ENCODE measurements around the gene CRIP1.

The CRIP1 gene

DNA sequence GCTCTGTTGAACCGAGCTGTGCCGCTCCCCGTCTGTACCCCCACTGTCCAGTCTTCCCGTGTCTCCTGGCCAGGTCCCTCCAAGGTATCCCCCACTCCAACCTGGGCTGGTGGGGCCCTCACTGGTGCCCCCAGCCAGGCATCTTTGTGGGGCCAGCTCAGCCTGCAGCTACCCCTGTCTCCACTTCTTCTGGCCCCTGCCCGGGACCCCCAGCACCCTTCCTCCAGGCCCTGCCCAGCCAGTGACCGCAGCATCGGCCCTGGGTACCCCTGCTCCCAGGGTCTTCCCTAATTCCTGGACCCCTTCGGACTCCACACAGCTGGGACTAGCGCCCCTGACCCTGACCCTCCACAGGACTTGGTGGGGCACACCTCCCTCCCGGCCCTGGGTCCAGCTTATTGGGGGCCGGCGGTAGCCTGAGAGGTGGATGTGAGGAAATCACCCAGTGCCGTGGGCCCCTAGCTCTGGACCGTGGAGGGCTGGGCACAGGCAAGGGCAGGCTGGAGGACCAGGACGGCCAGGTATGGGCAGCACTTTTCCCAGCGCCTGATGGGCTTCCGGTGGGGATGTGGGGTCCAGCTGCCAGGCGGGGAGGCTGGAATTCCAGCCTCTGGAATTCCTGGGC is 4.1 kb upstream of the CRIP1 start:
- DNase-seq: no peak

DNA sequence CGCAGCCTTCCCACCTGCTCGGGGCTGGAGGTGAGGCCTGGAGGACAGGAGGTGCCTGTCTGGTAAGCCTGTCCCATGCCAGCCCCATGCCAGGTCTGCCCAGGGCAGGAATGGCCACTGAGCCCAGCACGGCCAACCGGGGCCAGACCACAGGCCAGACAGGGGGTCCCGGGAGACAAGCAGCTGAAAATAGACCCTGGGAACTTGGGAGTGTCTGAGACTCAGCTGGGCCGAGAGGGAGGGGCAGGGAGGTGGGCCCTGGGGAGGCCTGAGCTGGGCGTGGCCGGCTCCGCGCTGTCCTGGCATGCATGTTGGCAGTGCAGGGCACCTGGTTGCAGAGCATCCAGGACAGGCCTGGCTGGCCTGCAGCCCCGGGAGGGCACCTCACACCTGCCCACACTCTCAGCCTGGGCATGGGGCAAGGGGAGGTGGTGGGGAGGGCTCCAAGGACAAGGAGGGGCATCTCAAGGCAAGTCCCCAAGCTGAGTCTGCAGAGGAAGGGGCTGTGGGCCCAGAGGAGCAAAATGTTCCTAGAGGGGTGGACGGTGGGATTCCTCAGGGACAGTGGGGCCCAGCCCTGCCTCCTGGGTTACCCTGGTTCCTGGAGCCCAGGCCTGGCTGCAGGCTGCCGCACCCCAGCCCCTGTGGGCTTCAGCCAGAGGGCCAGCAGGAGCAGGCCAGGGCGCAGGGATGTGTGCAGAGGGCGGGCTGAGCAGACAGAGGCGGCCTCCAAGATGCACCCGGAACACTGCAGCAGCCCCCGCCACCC is 3.2 kb upstream of the CRIP1 start:
- DNase-seq: peak; percentile 17

DNA sequence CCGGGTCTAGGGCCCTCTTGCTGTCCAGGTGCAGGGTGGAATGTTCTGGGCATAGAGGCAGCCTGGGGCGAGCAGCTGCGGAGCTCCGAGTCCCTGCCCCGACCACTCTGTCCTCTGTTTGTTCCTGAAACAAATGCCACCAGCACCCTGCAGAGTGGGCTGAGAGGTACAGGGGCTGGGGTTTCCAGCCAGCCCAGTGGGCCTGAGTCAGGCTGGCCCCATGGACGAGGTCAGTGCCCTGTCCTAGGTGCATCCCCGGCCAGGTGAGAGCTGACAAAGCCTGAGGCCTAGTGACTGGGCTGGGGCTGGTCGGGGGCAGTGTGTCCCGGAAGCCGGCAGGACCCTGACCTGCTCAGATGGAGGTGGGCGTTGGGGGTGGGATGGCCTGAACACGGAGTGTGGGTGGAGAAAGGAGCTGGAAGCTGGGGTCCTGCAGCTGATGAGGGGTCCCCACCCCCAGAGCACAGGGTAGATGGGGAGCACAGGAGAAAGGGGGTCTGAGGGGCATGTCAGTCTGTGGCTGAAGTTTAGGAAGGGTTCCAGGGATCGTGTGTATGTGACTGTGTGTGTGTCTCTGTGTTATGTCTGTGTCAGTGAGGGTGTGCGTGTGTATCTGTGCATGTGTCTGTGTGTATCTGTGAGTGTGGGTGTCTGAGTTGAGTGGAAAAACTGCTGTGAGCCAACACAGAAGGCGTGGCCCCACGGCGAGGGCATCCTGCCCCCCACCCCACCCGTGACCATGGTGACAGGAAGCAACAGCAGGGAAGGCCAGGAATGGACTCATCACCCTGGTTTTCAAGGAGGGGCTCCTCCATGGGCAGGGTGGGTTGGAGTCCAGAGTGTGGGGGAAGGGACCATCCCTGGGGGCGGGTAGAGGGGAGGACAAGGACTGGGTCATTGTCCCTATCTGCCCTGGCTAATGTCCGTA is 2.4 kb upstream of the CRIP1 start:
- DNase-seq: no peak

DNA sequence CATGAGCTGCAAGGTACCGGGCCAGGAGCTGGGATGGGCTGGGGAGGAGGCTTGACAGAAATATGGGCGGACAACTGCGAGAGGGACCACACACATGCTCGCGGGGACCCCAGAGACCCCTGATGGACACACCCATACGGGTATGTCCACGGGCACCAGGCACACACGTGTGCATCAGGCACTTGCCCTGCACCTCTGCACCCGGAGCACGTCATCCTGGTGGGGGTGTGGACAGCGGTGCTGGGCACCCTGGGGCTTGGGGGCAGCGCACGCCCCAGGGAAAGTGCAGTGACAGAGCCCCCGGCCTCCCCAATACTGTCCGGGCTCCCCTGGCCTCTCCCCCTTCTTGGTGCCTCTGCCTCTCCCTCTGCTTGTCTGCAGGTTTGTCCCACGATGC is 1.7 kb upstream of the CRIP1 start:
- DNase-seq: no peak

DNA sequence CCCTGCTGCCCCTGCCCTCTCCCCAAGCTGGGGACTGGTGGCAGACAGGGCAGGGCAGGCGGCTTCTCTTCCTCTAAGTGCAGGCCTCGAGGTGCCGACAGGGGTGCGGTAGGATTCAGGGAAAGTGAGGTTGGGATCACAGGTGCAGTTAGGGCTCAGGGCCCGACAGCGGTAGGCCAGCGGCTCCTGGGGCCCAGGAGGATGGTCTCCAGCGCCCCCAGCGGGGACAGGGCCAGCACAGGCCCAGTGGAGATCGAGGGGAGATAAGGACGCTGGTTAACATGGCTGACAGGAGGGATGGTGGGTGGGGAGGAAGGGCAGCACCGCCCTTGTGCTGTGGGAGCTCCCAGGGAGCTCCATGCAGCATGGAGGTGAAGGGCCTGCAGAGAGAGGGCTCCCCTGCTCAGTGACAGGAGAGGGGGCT is 935 bp upstream of the CRIP1 start:
- DNase-seq: no peak

DNA sequence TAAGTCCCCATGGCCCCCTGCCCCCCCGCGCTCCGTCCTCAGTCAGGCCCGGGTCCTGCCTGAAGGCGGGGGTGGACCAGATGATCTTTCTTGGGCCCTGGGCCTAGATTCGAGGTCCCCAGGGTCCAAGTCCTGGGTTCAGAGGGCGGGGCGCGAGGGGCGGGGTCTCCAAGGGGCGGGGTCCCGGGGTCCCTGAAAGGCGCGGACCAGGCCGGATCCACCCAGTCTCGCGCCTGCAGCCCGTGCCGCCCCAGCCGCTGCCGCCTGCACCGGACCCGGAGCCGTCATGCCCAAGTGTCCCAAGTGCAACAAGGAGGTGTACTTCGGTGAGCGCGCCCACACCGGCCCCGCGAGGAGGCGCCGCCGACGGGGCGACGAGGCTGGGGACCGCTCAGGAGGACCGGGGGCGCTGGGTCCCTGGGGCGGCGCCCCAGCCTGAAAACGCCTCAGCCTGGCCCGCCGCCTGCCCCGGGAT is 325 bp downstream of the CRIP1 start:
- DNase-seq: no peak

DNA sequence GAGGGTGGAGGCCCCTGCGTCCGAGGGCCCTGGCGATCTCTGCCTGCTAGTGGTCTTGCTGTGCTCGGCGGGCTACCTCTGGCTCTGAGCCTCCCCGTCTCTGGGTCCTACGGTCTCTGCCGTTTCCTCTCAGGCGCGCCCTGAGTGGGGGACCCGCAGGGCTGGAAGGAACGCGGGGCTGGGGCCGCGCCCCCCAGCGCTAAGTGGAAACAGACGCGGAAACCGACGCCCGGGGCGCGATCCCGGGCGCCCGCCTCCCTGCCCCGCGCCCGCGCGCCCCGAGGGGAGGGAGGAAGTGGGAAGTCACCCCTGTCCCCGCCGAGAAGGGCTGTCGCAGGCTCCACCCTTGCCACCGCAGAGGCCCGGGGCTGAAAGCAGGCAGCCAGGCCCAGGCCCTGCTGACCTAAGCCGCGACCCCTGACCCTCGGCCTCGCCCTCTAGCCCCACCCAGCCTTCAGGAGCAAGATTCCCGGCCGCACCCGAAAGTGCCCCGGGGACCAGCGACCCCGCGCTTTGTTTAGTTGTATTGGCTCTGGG is 831 bp downstream of the CRIP1 start:
- DNase-seq: no peak

DNA sequence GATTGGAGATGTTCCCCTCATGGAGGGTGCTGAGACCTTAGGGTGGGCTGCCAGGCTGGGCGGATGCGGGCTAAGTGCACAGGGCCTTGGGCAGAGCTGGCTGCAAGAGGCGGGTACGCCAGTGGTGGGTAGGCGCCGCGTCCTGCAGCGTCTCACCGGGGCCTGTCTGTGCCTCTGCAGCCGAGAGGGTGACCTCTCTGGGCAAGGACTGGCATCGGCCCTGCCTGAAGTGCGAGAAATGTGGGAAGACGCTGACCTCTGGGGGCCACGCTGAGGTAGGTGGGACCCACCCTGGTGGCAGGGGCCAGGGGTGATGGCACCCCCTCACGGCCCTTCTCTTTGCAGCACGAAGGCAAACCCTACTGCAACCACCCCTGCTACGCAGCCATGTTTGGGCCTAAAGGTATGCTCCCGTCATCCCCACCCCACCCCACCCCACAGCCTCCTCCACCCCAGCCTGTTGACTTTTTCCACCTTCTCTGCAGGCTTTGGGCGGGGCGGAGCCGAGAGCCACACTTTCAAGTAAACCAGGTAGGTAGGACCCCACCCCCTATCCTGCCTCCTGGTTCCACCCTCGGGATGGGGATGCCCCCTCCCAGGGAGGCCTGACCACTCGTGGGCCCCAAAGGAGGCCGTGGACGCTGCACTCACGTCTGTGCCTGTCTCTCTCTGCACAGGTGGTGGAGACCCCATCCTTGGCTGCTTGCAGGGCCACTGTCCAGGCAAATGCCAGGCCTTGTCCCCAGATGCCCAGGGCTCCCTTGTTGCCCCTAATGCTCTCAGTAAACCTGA is 1.5 kb downstream of the CRIP1 start:
- no peak for DNase-seq

DNA sequence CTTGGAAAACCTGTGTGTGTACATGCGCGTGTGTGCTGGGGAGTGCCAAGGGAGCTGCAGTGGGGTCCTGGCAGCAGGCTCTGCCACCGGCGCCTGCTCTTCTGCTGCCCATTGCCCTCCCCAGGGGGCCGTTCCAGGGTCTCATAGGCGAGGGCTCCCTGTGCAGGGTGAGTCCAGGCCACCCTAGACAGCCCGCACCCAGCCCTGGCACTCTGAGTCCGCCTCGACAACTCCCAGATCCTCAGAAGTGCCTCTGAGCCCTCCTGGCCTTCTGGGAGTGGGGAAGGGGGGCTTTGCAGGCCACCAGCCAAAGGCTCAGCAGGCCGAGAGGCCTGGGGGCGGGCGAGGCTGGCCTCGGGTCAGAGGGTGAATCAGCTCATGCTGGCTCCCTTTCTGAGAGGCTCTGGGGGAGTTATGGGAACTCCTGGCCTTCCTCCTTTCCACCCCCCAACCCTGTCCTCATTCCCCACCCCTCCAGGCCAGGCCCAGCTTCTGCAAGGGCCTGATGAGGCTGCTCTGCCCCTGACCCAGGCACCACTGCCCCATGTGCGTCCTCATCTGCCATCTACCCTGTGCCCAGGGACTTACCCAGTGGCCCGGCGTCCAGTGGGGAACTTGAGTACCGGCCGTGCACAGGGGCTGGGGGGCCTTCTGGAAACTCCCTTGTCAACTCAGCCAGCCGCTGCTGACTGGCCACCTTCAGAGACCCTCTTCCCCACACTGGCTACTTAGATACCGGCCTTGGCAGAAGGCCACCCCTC is 2.3 kb downstream of the CRIP1 start:
- no peak for DNase-seq

DNA sequence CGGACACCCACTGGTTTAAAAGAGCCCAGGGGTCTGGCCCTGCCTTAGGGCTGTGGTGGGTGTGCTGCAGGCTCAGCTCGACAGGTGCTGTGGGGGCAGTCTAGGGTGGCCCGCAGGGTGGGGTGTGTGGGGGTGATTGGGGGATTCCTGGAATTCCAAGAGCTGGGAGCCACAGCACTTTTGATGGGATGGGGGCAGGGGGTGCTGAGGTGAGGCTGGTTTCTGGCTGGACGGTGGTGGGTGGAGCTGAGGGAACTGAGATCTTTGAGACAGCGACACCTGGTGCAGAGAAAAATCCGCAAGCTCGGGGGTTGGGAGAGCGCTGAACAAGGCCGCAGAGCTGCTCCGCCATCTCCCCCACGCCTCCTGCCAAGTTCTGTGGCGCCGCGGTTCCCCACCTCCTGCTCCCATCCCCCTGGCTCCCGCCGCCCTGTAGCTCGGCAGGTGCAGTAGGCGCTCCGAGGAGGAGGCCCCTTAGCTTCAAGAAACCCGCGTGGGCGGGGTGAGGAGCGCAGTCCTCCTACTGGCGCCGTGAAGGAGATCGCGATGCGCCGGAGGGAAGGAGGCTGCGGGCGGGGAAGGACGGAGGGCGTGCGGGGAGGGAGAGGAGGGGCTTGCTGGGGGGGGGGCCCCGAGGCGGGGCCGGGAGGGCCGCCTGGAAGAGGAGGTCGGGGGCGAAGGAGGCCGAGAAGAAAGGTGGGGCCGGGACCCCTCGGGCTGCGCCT is 3.0 kb downstream of the CRIP1 start:
- DNase-seq: peak; percentile 86

DNA sequence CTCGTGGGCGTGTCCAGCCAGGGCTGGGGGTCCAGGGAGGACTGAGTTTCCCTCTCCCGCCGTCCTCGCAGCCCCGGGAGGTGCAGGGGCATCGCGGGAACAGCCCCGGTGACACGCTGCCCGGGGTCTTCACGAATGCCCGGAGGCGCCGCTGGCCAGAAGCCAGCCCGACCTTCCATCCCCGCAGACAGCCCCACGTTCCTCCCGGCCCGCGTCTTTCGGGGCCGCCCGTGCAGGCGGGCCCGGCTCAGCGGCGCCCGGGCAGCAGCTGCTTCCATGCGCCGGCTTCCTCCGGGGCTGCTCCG is 3.5 kb downstream of the CRIP1 start:
- no peak for DNase-seq

DNA sequence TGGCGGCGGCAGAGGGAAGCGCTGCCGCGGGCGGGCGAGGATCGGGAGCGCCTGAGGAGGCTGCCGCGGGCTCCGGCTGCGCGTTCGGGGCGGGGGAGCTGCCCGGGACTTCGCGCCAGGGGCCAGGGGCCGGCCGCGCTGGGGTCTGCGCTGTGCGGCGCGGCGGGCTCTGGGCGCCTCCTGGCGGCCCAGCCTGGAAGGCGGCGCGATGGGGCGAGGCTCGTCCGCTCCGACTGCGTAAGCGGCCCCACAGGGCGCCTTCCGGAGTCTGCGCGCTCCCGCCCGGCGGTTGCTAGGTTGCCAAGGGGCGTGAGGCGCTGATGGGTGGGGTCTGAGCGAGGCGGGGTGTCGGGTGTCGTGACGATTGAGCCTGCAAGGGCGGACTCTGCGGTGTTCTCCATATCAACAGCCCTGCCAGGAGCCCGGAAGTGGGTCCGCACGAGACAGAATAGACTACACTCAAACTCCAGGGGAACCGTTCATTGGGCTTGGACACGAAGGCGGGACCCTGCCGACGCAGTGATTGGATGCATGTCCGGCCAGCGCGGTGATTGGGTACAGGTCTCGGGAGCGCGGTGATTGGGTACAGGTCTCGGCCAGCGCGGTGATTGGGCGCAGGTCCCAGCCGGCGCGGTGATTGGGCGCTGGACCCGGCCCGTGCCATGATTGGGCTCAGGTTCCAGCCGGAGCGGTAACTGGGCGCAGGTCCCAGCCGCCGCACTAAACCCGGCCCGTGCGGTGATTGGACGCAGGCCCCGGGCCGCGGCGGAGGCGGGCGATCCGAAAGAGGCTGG is 4.1 kb downstream of the CRIP1 start, which contains the start of gene TEDC1:
TSS of gene TEDC1 (plus strand) at position 675 of the 794 bp plus-strand sequence. CDS start 130 bp downstream, outside the sequence.
- DNase-seq: peak; percentile 99

DNA sequence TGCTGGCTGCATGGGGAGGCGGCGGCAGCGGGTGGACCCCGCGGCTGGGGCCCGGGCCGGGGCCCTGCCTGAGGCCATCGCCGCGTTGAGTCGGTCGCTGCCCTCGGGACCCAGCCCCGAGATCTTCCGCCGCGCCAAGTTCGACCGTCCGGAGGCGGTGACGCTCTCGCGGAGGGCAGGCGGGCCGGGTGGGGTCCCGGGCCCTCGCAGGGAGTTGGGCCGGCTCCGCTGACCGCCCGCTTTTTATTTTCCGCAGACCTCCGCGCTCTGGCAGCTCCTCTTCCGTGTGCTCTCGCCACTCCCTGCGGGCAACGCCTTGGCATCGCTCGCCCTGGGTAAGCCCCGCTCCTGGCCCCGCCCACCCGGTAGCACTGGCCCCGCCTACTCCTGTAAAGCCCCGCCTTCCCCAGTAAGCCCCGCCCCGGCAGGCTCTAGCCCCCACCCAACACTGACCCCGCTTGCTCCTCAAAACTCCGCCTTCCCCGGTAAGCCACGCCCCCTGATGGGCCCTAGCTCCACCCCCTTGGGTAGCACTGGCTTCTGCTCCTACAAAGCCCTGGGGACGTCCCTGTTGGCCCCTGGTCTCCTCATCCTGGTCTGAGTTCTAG is 4.8 kb downstream of the CRIP1 start:
- peak; percentile 30 for DNase-seq

DNA sequence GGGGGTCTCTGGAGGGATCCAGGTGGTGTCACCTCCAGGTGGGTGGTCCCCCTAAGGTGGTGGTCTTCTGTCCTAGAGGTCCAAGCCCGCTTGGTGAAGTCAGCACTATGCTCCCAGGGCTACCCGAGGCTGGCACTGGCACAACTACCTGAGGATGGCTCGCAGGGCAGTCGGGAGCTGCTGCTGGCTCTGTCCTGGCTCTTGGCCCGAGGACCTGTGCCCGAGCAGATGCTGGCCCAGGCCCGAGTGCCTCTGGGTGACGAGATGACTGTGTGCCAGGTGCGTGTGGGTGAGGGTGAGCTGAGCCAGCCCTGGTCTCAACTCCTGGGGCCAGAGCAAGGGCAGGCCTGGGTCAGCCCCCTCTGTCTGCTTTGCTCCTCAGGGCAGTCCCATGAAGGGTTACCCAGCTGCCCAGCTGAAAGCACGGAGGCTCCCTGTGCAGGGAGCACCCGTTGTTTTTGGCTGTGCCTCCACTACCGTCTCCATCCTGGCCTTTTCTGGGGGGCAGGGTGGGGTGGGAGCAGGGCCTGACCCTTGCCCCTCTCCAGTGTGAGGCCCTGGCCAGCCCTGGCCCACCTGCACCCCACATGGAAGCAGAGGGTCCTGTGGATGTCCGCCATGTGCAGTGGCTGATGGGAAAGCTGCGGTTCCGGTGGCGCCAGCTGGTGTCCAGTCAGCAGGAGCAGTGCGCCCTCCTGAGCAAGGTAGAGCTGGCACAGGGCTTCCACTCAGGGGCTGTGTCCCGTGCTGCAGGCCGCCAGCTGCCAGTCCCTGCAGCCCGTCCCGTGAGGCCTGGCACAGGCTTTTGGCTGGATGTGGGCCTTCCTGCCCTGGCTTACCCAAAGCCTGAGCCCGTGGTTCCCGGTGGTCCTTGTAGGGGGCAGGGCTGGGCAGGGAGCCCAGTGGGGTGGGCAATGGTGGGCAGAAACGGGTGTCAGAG is 5.6 kb downstream of the CRIP1 start:
- DNase-seq: no peak

DNA sequence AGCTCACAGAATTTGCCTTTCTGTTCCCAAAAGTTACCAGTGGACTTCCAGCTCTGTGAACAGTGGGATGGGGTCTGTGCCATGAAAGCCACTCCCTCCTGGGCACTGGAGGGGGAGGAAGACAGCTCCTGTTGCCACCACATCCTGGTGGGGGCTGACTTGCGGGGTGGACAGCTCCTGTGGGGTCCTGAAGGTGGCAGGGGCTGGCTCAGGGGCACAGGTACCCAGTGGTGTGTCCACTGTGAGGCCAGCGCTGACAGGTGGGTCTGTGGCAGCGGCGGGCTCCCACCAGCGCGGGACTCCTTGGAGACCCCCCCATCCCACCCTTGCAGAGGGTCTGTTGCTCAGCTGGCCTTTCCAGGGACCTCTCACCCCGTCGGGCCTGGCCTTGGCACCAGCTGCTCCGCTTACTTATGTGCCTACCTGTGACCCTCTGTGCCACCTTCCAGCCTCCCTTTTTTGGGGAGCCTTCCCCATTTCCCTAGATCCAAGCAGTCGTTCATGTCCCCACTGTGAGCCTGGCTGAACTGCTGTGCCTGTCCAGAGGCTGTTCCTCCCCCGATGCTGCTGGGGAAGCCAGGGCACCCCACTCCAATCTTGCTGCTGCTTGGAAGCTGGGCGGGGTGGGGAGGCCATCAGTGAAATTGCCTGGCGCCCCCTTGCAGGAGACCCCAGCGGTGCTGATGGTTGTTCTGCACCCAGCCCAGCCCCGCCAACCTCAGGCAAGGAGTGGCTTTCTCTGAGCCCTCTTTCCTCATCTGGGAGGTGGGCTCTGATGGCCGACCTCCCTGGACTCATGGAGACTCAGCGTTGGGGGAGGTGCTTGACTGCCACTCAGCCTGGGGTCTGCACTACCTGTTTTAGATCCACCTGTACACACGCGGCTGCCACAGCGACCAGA is 6.5 kb downstream of the CRIP1 start:
- no peak for DNase-seq

DNA sequence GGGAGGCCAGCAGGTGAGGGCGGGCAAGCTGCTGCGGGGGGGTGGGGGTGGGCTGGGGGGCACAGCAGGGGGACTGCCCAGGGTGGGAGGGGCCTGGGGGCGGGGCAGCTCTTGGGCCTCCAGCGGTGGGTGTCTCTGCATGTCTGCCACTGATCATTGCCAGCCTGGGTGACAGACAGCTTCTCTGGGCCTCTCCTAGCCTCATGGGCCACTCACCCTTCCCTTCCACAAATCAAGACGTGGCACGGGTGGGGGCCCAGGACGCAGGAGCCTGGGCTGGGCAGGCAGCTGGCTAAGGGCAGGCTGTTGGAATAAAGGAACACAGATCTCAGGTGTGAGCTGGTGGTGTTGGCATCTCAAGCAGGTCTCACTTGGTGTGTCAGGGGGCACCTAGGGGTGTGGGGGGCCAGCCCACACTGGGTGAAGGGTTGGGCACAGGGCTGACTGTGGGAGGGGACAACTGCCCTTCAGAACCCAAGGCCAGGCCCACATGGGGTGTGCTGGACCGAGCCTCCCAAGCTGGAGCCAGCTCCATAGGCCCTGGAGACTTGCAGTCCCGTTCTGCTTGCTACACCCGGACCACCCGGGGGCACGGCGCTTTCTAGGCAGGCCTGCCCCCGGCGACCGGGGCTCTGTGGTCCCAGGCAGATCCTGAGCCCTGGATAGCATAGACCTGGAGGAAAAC is 7.4 kb downstream of the CRIP1 start:
- DNase-seq: no peak

DNA sequence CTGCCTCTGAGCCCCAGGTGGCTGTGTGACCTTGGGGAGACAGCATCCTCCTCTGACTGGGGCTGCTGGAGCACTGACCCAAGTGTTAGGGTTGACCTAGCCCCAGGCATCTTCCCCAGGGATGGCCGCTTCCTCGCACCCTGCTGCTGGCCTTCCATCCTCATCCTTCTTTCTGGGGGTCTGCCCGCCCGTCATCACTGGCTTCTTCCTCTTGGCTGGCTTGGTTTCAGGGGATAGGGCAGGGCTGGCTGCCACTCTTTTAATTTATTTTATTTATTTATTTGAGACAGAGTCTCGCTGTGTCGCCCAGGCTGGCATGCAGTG is 7.9 kb downstream of the CRIP1 start:
- no peak for DNase-seq
